Mucosa of descending colon (tissue), 3 donors: Measurements from ENCODE around the gene ZXDC. TPM values are rescaled to one million over a fixed set of nuclear protein-coding genes. Genes with fewer than 3 reads are reported as not detected.
A peak's percentile ranks its signal among the peaks of the same experiment; 100 is the strongest.

Experiments
- ATAC-seq: fragments of 200-7000 bp; cut with Tn5 transposase; one replicate; pipeline ENCODE4 v1.9.1; 2020; ENCODE audit warnings: mild to moderate bottlenecking, moderate library complexity
- DNase-seq, 3 donors: peaks; one replicate each; pipeline ENCODE4 v3.0.0-alpha.2; 2020
- H3K36me3 ChIP-seq: fragments of 200-600 bp; one replicate; pipeline ENCODE4 v1.8.0; 2021; ENCODE audit warnings: low read depth, mild to moderate bottlenecking
- H3K4me1 ChIP-seq: fragments of 200-600 bp; one replicate; pipeline ENCODE4 v1.8.0; 2021; ENCODE audit warnings: low read depth, mild to moderate bottlenecking
- H3K4me3 ChIP-seq: fragments of 200-600 bp; one replicate; pipeline ENCODE4 v1.8.0; 2021; ENCODE audit warnings: mild to moderate bottlenecking
- H3K9me3 ChIP-seq: fragments of 200-600 bp; one replicate; pipeline ENCODE4 v1.8.0; 2021; ENCODE audit warnings: mild to moderate bottlenecking
- CTCF ChIP-seq: fragments of 200-600 bp; IDR thresholded peaks from one replicate; pipeline ENCODE4 v1.8.0; 2022; ENCODE audit warnings: antibody characterized with exemption, mild to moderate bottlenecking
- intact Hi-C, 2 donors: fragments of 100-400 bp; cut with DNase I in 1 of 2; cut with micrococcal nuclease in 1 of 2; formaldehyde crosslinking; loops; one replicate each; pipeline versions ENCODE4 v1.11.0 to v1.11.1; 2022; cut with DNase I, micrococcal nuclease
- total RNA-seq, 3 donors: library from RNA; stranded (reverse); fragmentation: NEBNext Ultra II Directional in 2 of 3; extraction: Animal tissue kit (Norgen Biotek cat#: 25700) in 2 of 3; gene quantifications; one replicate each; pipeline versions ENCODE4 v1.2.1 to v1.2.4, GENCODE V29; 2021 to 2023
- donor health status: DM: no; HTN: no; CAD: no; lungs with moderate emphysema.
- donor health status: DM: no; HTN: no; CAD: no.
- donor health status: DM: no; HTN: yes; CAD: no.

The ZXDC gene
- total RNA-seq, 3 donors from 2014 or later = 28.7 to 39.4 (median 37.7) TPM

DNA sequence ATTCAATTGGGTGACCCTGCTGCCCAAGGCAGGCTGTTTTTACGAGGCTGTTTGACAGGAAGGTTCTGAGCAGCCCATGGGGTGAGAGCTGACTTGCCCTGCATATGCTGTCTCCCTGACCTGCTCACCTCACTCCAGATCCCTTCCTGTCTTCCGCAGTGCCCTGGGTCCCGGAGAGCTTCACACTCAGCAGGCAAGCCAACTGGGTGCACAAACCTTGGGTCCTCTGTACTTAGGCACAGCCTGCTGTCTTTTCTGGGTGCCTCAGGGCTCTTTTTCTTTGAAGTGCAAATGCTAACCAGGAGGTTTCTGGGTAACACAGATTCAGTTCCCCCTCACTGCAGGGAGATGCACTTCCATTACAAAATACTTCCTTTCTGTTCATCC lies 32.8 kb downstream of the ZXDC start:
- Histone ChIP-seq H3K36me3 (no peaks in the 10 kb centered on the region), H3K4me3 (no peak overlapping the region), H3K4me1 (no peaks in the 10 kb centered on the region), H3K9me3 (no peaks in the 10 kb centered on the region)
- TF ChIP-seq CTCF = no peak
- ATAC-seq (no peak), DNase-seq (no peak)
- intact Hi-C loops = no loop called here

DNA sequence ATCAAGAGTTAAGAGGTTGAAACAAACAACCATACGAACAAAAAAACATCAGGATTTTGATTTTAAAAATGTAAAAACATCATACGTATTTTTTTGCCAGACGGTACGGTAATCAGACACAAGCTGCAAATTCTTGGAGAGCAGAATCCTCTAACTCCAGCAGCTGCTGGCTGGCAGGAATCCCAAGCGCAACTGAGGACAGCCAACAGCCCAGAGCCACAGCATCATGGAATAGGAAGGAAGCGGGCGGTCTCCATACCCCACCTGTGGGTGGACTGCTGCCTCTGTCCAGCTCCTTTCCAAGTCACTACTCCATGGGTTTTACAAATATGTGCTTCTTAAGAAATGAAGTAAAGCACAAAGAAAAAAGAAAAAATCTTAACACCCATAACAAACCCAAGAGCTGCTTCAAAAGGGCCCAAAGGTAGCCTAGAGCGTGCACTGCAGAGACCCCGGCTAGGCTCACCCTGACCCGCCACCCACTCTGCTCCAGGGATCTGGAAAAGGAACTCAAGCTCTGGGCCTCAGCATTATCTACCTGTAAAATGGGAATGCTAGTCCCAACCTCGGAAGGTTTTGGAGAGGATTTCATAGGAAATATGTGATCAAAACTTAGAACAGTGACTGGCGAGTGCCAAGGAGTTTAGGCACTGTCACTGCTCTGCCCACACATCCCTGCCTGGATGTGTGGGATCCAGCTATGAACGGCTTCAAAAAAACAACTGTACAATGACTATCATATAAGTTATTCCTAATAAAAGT lies 33.4 kb downstream of the ZXDC start:
- TF ChIP-seq CTCF = no peak
- ATAC-seq = no peak
- peak in 1 of 3 donors; percentile 12 for DNase-seq
- Histone ChIP-seq H3K9me3 (no peaks in the 10 kb centered on the region), H3K4me3 (no peak overlapping the region), H3K4me1 (no peaks in the 10 kb centered on the region), H3K36me3 (no peaks in the 10 kb centered on the region)
- intact Hi-C loops = no loop called here

DNA sequence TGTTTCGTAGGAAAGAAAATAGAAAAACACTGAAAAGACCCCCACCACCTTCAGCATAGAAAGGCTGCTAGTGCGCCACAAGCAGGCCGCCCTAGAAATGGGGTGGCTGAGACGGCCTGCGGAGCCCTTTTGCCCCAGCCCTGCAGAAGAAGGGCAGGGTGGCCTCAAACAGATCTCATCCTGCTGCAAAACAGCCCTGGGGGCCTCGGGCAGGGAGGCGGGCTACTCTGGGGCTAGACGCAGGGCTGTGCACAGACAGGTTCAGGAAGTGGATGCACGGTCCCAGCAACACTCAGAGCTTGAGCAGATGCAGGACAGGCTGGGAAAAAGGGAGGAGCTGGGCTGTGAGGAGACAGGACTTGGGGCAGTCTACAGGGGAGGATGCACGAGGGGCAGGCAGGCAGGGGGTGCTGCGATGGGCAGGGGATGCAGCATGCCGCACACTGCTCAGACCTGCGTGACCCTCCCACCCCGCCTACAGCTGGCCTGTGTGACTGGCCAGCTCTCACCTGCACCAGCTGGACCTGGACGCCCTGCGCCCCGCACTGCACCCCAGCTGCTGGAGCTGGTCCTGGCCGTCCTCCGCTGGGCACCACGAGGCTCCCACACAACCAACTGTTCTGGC lies 34.3 kb downstream of the ZXDC start:
- Histone ChIP-seq H3K4me1 (no peaks in the 10 kb centered on the region), H3K4me3 (no peak overlapping the region), H3K36me3 (no peaks in the 10 kb centered on the region), H3K9me3 (no peaks in the 10 kb centered on the region)
- DNase-seq (no peak), ATAC-seq (no peak)
- intact Hi-C loops = no loop called here
- TF ChIP-seq CTCF = no peak

- Histone ChIP-seq H3K36me3 (no peaks in the 10 kb centered on the region), H3K9me3 (no peaks in the 10 kb centered on the region), H3K4me1 (no peaks in the 10 kb centered on the region), H3K4me3 (no peak overlapping the region)
- ATAC-seq (no peak), DNase-seq (no peak)
- TF ChIP-seq CTCF = no peak
- intact Hi-C loops = no loop called here
These were observed 35.0 kb downstream of the ZXDC start for GRCh38 chr3:126440709-126440995.

DNA sequence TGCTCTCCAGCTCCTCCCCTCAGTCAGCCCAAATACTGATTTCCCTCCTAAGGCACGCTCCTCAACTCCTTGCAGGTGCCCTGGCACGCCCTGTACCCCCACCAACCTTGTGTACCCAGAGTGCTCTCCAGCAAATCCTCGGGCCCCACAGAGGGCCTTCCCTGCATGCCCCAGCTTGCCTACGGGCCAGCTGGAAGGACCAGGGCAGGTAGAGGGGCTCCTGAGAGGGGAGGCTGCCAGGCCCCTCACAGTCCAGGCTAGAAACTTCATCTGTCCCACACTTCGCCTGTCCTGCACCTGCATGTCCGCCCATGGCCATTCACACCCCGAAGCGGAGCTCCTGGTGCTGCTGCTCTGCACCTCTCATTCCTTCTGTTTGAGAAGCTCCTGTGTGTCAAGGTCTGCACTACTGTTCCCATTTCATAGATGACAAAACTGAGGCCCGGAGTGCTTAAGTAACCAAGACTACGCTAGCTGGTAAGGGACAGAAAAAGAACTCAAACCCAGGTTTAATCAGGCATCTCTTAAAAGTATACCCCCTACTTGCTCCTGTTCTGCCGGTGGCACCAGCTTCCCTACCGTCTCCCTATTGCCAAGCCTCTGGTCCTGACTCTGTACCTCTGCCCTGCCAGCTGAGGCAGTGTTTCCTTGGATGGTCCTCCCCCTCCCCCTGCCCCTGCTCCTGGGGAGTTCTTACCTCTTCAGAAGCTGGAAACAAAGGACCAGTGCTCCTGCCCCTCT lies 35.6 kb downstream of the ZXDC start:
- Histone ChIP-seq H3K4me3 (no peak overlapping the region), H3K4me1 (no peaks in the 10 kb centered on the region), H3K9me3 (no peaks in the 10 kb centered on the region), H3K36me3 (no peaks in the 10 kb centered on the region)
- TF ChIP-seq CTCF = no peak
- DNase-seq (no peak), ATAC-seq (no peak)
- intact Hi-C loops = no loop called here
